ENCODE results near the gene SMIM36.

SMIM36 gene

GRCh38 chr17:55440391-55440790 lies 70.9 kb downstream of the SMIM36 start:
- no peak for TF ChIP-seq CTCF (IDR thresholded peaks at IDR 0.05; ENCODE audit: borderline replicate concordance, control extremely low read depth, extremely low read depth, insufficient read depth, missing control alignments)
- no peak for DNase-seq (ENCODE audit: low spot score)
- in situ Hi-C loops (cut with MboI; ENCODE audit: low sequenced_read_pairs, unreplicated experiment) = no loop called here

GRCh38 chr17:55437159-55437605 lies 74.1 kb downstream of the SMIM36 start:
- in situ Hi-C loops (cut with MboI; ENCODE audit: low sequenced_read_pairs, unreplicated experiment) = no loop called here
- no peak for TF ChIP-seq CTCF (IDR thresholded peaks at IDR 0.05; ENCODE audit: borderline replicate concordance, control extremely low read depth, extremely low read depth, insufficient read depth, missing control alignments)
- peak; percentile 67 for DNase-seq (ENCODE audit: low spot score)

- no peak for TF ChIP-seq CTCF (IDR thresholded peaks at IDR 0.05; ENCODE audit: borderline replicate concordance, control extremely low read depth, extremely low read depth, insufficient read depth, missing control alignments)
- in situ Hi-C loops (cut with MboI; ENCODE audit: low sequenced_read_pairs, unreplicated experiment) = no loop called here
- DNase-seq (ENCODE audit: low spot score) = no peak
These were observed 74.8 kb downstream of the SMIM36 start for GRCh38 chr17:55436224-55437158.

GRCh38 chr17:55435408-55435807 lies 75.8 kb downstream of the SMIM36 start:
- no peak for DNase-seq (ENCODE audit: low spot score)
- in situ Hi-C loops (cut with MboI; ENCODE audit: low sequenced_read_pairs, unreplicated experiment) = no loop called here
- no peak for TF ChIP-seq CTCF (IDR thresholded peaks at IDR 0.05; ENCODE audit: borderline replicate concordance, control extremely low read depth, extremely low read depth, insufficient read depth, missing control alignments)

- DNase-seq (ENCODE audit: low spot score) = no peak
- no peak for TF ChIP-seq CTCF (IDR thresholded peaks at IDR 0.05; ENCODE audit: borderline replicate concordance, control extremely low read depth, extremely low read depth, insufficient read depth, missing control alignments)
- in situ Hi-C loops (cut with MboI; ENCODE audit: low sequenced_read_pairs, unreplicated experiment) = no loop called here
These were observed 76.5 kb downstream of the SMIM36 start for GRCh38 chr17:55434721-55435120.

- in situ Hi-C loops (cut with MboI; ENCODE audit: low sequenced_read_pairs, unreplicated experiment) = no loop called here
- no peak for TF ChIP-seq CTCF (IDR thresholded peaks at IDR 0.05; ENCODE audit: borderline replicate concordance, control extremely low read depth, extremely low read depth, insufficient read depth, missing control alignments)
- DNase-seq (ENCODE audit: low spot score) = no peak
These were observed 77.4 kb downstream of the SMIM36 start for GRCh38 chr17:55433629-55434422.
